Left lung (tissue), 10 donors: Measurements from ENCODE around the gene HSD3B2. TPM values are rescaled to one million over a fixed set of nuclear protein-coding genes. Genes with fewer than 3 reads are reported as not detected.

Experiments
- ATAC-seq: fragments of 200-7000 bp; cut with Tn5 transposase; one replicate; pipeline ENCODE4 v1.9.1; 2020; ENCODE audit warnings: moderate library complexity
- DNase-seq, 4 donors: peaks; one replicate each; pipeline ENCODE4 v3.0.0-alpha.2; 2013 to 2020
- H3K27ac ChIP-seq, 2 donors: fragments of 200-600 bp; sonication (generic) in 1 of 2; one replicate each; pipeline versions ENCODE4 v1.5.0 to v1.8.0; 2020 to 2021
- H3K27me3 ChIP-seq, 2 donors: fragments of 200-600 bp; sonication (generic) in 1 of 2; one replicate each; pipeline versions ENCODE4 v1.5.0 to v1.8.0; 2020 to 2021
- H3K36me3 ChIP-seq, 2 donors: fragments of 200-600 bp; sonication (generic) in 1 of 2; one replicate each; pipeline versions ENCODE4 v1.5.0 to v1.8.0; 2020 to 2021
- H3K4me1 ChIP-seq, 2 donors: fragments of 200-600 bp; one replicate each; pipeline ENCODE4 v1.8.0; 2021
- H3K4me3 ChIP-seq, 2 donors: fragments of 200-600 bp; sonication (generic) in 1 of 2; one replicate each; pipeline versions ENCODE4 v1.5.0 to v1.8.0; 2020 to 2021; ENCODE audit warnings: mild to moderate bottlenecking in 1 of 2
- H3K9me3 ChIP-seq, 2 donors: fragments of 200-600 bp; sonication (generic) in 1 of 2; one replicate each; pipeline versions ENCODE4 v1.5.0 to v1.8.0; 2020 to 2021
- CTCF ChIP-seq, 2 donors: fragments of 200-600 bp; sonication (generic) in 1 of 2; IDR thresholded peaks; one replicate each; pipeline versions ENCODE4 v1.5.0 to v1.8.0; 2021; ENCODE audit warnings: antibody characterized with exemption in 2 of 2
- intact Hi-C, 2 donors: fragments of 100-400 bp; cut with DNase I; formaldehyde crosslinking; loops; one replicate each; pipeline versions ENCODE4 v1.11.2 to v1.14.2; 2022
- polyA plus RNA-seq, 6 donors: library from polyadenylated mRNA; unstranded; fragments of 120-200 nt; gene quantifications; one replicate each; pipeline ENCODE4 v1.2.1, GENCODE V29; 2013; ENCODE audit not compliant: insufficient read length in 6 of 6
- total RNA-seq, 2 donors: library from RNA; stranded (reverse); fragmentation: NEBNext Ultra II Directional; extraction: Animal tissue kit (Norgen Biotek cat#: 25700); gene quantifications; one replicate each; pipeline ENCODE4 v1.2.1, GENCODE V29; 2021
- donor health status: DM: no; HTN: yes; CAD: no.
- donor health status: DM: no; HTN: no; CAD: no.

The HSD3B2 gene
- total and polyA plus RNA-seq, 8 donors = 0.17 to 0.18 (median 0.18) TPM; not detected in 5

- intact Hi-C loops = no loop called here
- Histone ChIP-seq H3K4me3 (no peak overlapping the region), H3K4me1 (no peaks in the 10 kb centered on the region), H3K27ac (no peak overlapping the region), H3K27me3 (no peaks in the 10 kb centered on the region), H3K9me3 (no peaks in the 10 kb centered on the region), H3K36me3 (no peaks in the 10 kb centered on the region)
- ATAC-seq (no peak), DNase-seq (no peak)
- TF ChIP-seq CTCF (IDR thresholded peaks at IDR 0.05) = no peak
Measured at GRCh38 chr1:119428991-119429390, 14.0 kb downstream of the HSD3B2 start.

DNA sequence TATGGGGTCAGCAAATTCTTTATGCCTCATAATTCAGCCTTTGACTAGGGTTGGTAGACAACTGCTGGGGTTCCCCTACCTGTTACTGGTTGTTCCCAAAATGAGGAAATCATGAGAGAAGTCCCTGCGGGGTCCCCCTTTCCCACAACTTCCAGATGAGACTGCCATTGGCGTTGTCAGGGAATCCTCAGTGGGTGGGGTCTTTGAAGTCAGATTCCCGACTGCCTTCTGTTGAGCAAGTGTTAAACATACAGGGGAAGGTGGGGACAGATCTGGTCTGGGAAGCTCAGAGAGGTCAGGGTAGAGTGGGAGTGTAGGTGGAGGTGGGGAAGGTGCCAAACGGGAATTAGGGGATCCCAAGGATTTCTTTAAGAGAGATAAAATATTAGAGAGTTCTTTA lies 14.7 kb downstream of the HSD3B2 start:
- Histone ChIP-seq H3K27me3 (no peaks in the 10 kb centered on the region), H3K4me1 (no peaks in the 10 kb centered on the region), H3K4me3 (no peak overlapping the region), H3K27ac (no peak overlapping the region), H3K36me3 (no peaks in the 10 kb centered on the region), H3K9me3 (no peaks in the 10 kb centered on the region)
- TF ChIP-seq CTCF (IDR thresholded peaks at IDR 0.05) = no peak
- DNase-seq (no peak), ATAC-seq (no peak)
- intact Hi-C loops = no loop called here

- Histone ChIP-seq H3K27me3 (no peaks in the 10 kb centered on the region), H3K4me3 (no peak overlapping the region), H3K27ac (no peak overlapping the region), H3K4me1 (no peaks in the 10 kb centered on the region), H3K9me3 (no peaks in the 10 kb centered on the region), H3K36me3 (no peaks in the 10 kb centered on the region)
- TF ChIP-seq CTCF (IDR thresholded peaks at IDR 0.05) = no peak
- DNase-seq = no peak
- ATAC-seq = no peak
- intact Hi-C loops = no loop called here
Measured at GRCh38 chr1:119430486-119430885, 15.5 kb downstream of the HSD3B2 start.

GRCh38 chr1:119431836-119432235 lies 16.9 kb downstream of the HSD3B2 start:
- intact Hi-C loops = no loop called here
- Histone ChIP-seq H3K4me3 (no peak overlapping the region), H3K36me3 (no peaks in the 10 kb centered on the region), H3K4me1 (no peaks in the 10 kb centered on the region), H3K27me3 (no peaks in the 10 kb centered on the region), H3K27ac (no peak overlapping the region), H3K9me3 (no peaks in the 10 kb centered on the region)
- ATAC-seq (no peak), DNase-seq (no peak)
- no peak for TF ChIP-seq CTCF (IDR thresholded peaks at IDR 0.05)

- no peak for TF ChIP-seq CTCF (IDR thresholded peaks at IDR 0.05)
- intact Hi-C loops = no loop called here
- Histone ChIP-seq H3K27ac (no peak overlapping the region), H3K9me3 (no peaks in the 10 kb centered on the region), H3K4me1 (no peaks in the 10 kb centered on the region), H3K27me3 (no peaks in the 10 kb centered on the region), H3K4me3 (no peak overlapping the region), H3K36me3 (no peaks in the 10 kb centered on the region)
- DNase-seq (no peak), ATAC-seq (no peak)
Measured at GRCh38 chr1:119435052-119435451, 20.1 kb downstream of the HSD3B2 start.
